Measurements from ENCODE around the gene NSG2. TPM values are rescaled to one million over a fixed set of nuclear protein-coding genes. Genes with fewer than 3 reads are reported as not detected.
A peak's percentile ranks its signal among the peaks of the same experiment; 100 is the strongest.

NSG2 gene
- total and polyA plus RNA-seq, 2 experiments from 2014 or later, result 0.33 TPM; not detected in 1

DNA sequence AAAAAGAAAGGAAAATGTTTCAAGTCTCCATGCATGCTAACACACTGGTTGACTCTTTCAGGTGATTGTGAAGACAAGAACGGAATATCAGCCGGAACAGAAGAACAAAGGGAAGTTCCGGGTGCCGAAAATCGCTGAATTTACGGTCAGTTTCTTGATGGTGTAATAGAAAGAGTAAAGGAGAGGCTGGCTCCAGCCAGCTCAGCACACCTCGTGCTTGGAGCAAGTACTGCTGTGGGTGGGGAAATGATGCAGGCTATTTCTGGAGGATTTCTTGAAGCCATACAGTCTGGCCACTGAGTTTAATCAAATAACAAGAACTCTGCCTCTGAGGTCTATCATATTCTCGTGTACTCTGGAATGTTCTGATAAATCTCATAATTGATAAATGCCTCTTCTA, 18.7 kb downstream of the NSG2 start:
- H2AFZ ChIP-seq, result no peak overlapping the region
- no peaks in the 10 kb centered on the region for H4K20me1 ChIP-seq (ENCODE audit: insufficient read depth, poor library complexity, severe bottlenecking)
- 74% methylated on average over 8 of the region's 8 CpGs for whole genome bisulfite sequencing (ENCODE audit: low lambda C conversion rate, missing lambda C conversion rate)
- no peak overlapping the region for H3K4me2 ChIP-seq
- H3K9me3 ChIP-seq (ENCODE audit: low read depth), result no peaks in the 10 kb centered on the region
- H3K79me2 ChIP-seq, result no peaks in the 10 kb centered on the region
- TF ChIP-seq, protein P1, sequence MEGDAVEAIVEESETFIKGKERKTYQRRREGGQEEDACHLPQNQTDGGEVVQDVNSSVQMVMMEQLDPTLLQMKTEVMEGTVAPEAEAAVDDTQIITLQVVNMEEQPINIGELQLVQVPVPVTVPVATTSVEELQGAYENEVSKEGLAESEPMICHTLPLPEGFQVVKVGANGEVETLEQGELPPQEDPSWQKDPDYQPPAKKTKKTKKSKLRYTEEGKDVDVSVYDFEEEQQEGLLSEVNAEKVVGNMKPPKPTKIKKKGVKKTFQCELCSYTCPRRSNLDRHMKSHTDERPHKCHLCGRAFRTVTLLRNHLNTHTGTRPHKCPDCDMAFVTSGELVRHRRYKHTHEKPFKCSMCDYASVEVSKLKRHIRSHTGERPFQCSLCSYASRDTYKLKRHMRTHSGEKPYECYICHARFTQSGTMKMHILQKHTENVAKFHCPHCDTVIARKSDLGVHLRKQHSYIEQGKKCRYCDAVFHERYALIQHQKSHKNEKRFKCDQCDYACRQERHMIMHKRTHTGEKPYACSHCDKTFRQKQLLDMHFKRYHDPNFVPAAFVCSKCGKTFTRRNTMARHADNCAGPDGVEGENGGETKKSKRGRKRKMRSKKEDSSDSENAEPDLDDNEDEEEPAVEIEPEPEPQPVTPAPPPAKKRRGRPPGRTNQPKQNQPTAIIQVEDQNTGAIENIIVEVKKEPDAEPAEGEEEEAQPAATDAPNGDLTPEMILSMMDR (IDR thresholded peaks at IDR 0.05; ENCODE audit: poor library complexity), result no peak
- TF ChIP-seq EZH2 (IDR thresholded peaks at IDR 0.05; ENCODE audit: borderline replicate concordance), result no peak
- TF ChIP-seq EZH2phosphoT487 (IDR thresholded peaks at IDR 0.05; ENCODE audit: low read depth, severe bottlenecking, unreplicated experiment), result no peak
- no peak for DNase-seq (ENCODE audit: low spot score)
- peaks cover 3% of the 10 kb centered on the region for H3K4me1 ChIP-seq (ENCODE audit: insufficient read depth)
- H3K27ac ChIP-seq, result no peak overlapping the region
- no peaks in the 10 kb centered on the region for H3K9me2 ChIP-seq (replicated peaks; ENCODE audit: insufficient read depth)
- no peaks in the 10 kb centered on the region for H3K27me3 ChIP-seq
- H3K36me3 ChIP-seq (replicated peaks; ENCODE audit: insufficient read depth, low read depth), result no peaks in the 10 kb centered on the region
- no peak overlapping the region for H3K4me3 ChIP-seq

DNA sequence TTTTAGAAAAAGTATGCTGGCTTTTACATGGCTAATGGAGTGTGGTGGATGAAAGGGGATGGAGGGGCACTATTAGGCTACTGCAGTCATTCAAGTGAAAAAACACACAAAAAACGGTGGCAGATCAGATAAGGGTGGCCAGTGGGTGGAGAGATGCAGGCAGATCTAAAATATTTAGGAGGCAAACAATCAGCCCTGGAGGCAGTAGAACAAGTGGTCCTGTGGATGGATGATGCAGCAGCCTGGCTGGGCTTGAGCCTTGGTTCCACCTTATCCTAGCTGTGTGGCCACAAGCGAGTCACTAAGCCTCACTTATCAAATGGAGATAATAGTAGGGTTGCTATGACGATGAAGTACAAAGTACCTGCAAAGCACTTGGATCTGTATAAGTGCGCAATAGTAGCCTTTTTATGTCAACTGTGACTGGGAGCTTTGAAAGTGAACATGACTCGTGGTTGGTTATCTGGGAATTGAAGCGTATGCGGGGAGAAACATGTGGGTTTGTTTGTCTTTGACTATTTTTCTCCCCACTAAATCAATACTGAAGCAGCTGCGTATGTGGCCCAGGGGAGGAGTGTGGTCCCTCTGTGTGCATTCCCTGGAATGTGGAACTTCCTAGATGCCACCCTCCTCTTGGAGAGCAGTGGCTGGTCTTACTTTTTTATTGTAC, 20.2 kb downstream of the NSG2 start:
- Histone ChIP-seq H3K4me2 (no peak overlapping the region), H3K27me3 (no peaks in the 10 kb centered on the region)

DNA sequence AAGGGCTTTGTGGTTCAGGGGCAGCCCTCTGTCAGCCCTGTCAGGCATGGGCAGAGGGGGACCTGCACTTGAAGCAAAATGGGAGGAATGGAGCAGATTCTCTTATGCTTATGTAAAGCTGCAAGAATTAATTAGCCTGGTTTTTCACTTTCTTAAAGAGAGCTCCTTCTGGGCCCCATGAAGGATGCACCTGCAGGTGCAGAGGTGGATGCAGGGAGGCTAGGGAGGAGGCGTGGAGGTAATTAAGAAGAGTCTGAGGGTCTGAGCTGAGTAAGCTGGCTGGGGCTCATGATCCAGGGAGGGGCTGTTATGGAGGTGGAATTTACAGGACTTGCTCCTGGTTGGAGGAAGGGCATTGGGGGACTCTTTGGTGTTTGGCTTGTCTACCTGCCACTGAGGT, 22.0 kb downstream of the NSG2 start:
- H4K20me1 ChIP-seq (ENCODE audit: insufficient read depth, poor library complexity, severe bottlenecking), result no peaks in the 10 kb centered on the region
- WGBS (ENCODE audit: low lambda C conversion rate, missing lambda C conversion rate), result 83% methylated on average over 1 of the region's 1 CpG
- no peak for DNase-seq (ENCODE audit: low spot score)
- H3K4me1 ChIP-seq (ENCODE audit: insufficient read depth), result peaks cover 3% of the 10 kb centered on the region
- no peaks in the 10 kb centered on the region for H3K36me3 ChIP-seq (replicated peaks; ENCODE audit: insufficient read depth, low read depth)
- no peak overlapping the region for H3K4me2 ChIP-seq
- H3K27me3 ChIP-seq, result no peaks in the 10 kb centered on the region
- TF ChIP-seq EZH2phosphoT487 (IDR thresholded peaks at IDR 0.05; ENCODE audit: low read depth, severe bottlenecking, unreplicated experiment), result no peak
- TF ChIP-seq, protein P1 (IDR thresholded peaks at IDR 0.05; ENCODE audit: poor library complexity), result no peak
- TF ChIP-seq EZH2 (IDR thresholded peaks at IDR 0.05; ENCODE audit: borderline replicate concordance), result no peak
- no peak overlapping the region for H3K27ac ChIP-seq
- H2AFZ ChIP-seq, result no peak overlapping the region
- H3K9me3 ChIP-seq (ENCODE audit: low read depth), result no peaks in the 10 kb centered on the region
- H3K79me2 ChIP-seq, result no peaks in the 10 kb centered on the region
- no peak overlapping the region for H3K4me3 ChIP-seq
- no peaks in the 10 kb centered on the region for H3K9me2 ChIP-seq (replicated peaks; ENCODE audit: insufficient read depth)

More for the DNA sequence above, 20.2 kb downstream of the NSG2 start:
- no peaks in the 10 kb centered on the region for H3K9me3 ChIP-seq (ENCODE audit: low read depth)
- H3K4me1 ChIP-seq (ENCODE audit: insufficient read depth), result peaks cover 3% of the 10 kb centered on the region
- 25% methylated on average over 8 of the region's 8 CpGs for WGBS (ENCODE audit: low lambda C conversion rate, missing lambda C conversion rate)
- H3K9me2 ChIP-seq (replicated peaks; ENCODE audit: insufficient read depth), result no peaks in the 10 kb centered on the region
- TF ChIP-seq EZH2 (IDR thresholded peaks at IDR 0.05; ENCODE audit: borderline replicate concordance) (no peak), EZH2phosphoT487 (IDR thresholded peaks at IDR 0.05; ENCODE audit: low read depth, severe bottlenecking, unreplicated experiment) (peak; percentile 87)
- H3K79me2 ChIP-seq, result no peaks in the 10 kb centered on the region
- H3K27ac ChIP-seq, result no peak overlapping the region
- no peaks in the 10 kb centered on the region for H4K20me1 ChIP-seq (ENCODE audit: insufficient read depth, poor library complexity, severe bottlenecking)
- no peak overlapping the region for H2AFZ ChIP-seq
- peak; percentile 61 for DNase-seq (ENCODE audit: low spot score)
- H3K36me3 ChIP-seq (replicated peaks; ENCODE audit: insufficient read depth, low read depth), result no peaks in the 10 kb centered on the region
- no peak overlapping the region for H3K4me3 ChIP-seq

DNA sequence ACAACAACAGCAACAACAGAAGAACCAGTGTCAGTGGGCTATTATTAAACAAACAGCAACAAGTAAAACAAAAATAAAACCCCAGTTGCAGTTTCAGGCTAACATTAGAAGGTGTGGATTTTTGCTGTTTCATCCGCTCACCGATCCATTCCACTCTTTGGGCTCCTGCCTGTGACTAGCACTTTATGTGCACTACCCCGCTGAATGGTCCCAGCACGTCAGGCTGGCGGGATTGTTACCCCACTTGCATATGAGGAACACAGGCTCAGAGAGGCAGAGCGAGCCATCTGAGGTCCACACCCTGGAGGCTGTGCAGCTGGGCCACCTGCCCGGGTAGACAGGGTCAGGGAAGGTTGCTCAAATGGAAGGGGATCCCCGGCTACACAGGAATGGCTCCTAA, 26.0 kb downstream of the NSG2 start:
- TF ChIP-seq, protein P1 (IDR thresholded peaks at IDR 0.05; ENCODE audit: poor library complexity), result no peak
- TF ChIP-seq EZH2phosphoT487 (IDR thresholded peaks at IDR 0.05; ENCODE audit: low read depth, severe bottlenecking, unreplicated experiment) (no peak), EZH2 (IDR thresholded peaks at IDR 0.05; ENCODE audit: borderline replicate concordance) (no peak)
- no peak overlapping the region for H3K27ac ChIP-seq
- no peaks in the 10 kb centered on the region for H3K9me2 ChIP-seq (replicated peaks; ENCODE audit: insufficient read depth)
- WGBS (ENCODE audit: low lambda C conversion rate, missing lambda C conversion rate), result 91% methylated on average over 8 of the region's 8 CpGs
- H3K79me2 ChIP-seq, result no peaks in the 10 kb centered on the region
- H3K4me1 ChIP-seq (ENCODE audit: insufficient read depth), result no peaks in the 10 kb centered on the region
- H4K20me1 ChIP-seq (ENCODE audit: insufficient read depth, poor library complexity, severe bottlenecking), result no peaks in the 10 kb centered on the region
- H3K9me3 ChIP-seq (ENCODE audit: low read depth), result no peaks in the 10 kb centered on the region
- DNase-seq (ENCODE audit: low spot score), result no peak
- H3K27me3 ChIP-seq, result no peaks in the 10 kb centered on the region
- H3K36me3 ChIP-seq (replicated peaks; ENCODE audit: insufficient read depth, low read depth), result no peaks in the 10 kb centered on the region
- no peak overlapping the region for H3K4me2 ChIP-seq
- H3K4me3 ChIP-seq, result no peak overlapping the region
- H2AFZ ChIP-seq, result no peak overlapping the region

All from hepatocyte (in vitro differentiated cells).